ENCODE measurements around the gene CATSPERD.

The CATSPERD gene

DNA sequence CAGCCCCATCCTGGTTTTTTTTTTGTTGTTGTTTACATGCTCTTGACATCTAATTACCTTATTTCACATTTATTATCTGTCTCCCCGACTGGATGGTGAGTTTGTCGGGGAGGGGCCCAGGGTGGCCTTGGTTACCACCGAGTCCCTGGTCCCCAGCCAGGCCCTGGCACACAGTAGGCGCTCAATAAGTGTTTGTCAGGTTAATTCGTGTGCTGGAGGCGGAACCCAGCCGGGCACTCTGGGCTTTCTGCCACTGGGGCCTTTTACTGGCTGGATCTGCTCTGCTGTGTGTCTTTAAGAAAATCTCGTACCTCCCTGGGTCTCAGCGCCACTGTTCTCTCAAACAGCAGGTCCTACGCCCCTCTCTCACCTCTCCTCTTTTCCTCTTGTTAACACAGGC is 89.0 kb downstream of the CATSPERD start:
- DNase-seq: no peak
- Histone ChIP-seq H3K14ac (ENCODE audit: low read length) (no peak overlapping the region), H3K9me3 (ENCODE audit: insufficient read depth, low read depth, low read length) (no peaks in the 10 kb centered on the region), H3K27ac (ENCODE audit: low read depth, low read length) (no peak overlapping the region), H2BK5ac (ENCODE audit: low read depth, low read length, poor library complexity) (no peak overlapping the region), H3K4me1 (ENCODE audit: control insufficient read depth in 1 of 2, insufficient read depth in 2 of 2, low read length in 2 of 2) (peaks cover 0 to 2% of the 10 kb centered on the region in 2 experiments), H2BK12ac (ENCODE audit: low read length) (no peak overlapping the region), H3K18ac (ENCODE audit: low read length) (no peak overlapping the region), H4K8ac (ENCODE audit: low read depth, low read length) (no peak overlapping the region), H3K4me2 (ENCODE audit: low read length) (no peak overlapping the region), H2AFZ (ENCODE audit: insufficient read depth, low read length, poor library complexity) (no peak overlapping the region), H3K4me3 (ENCODE audit: low read depth, low read length) (no peak overlapping the region), H3K36me3 (ENCODE audit: control insufficient read depth in 1 of 2, insufficient read depth in 2 of 2, low read length in 2 of 2) (no peaks in the 10 kb centered on the region), H2AK5ac (ENCODE audit: low read length) (no peak overlapping the region), H3K9ac (ENCODE audit: low read length) (no peak overlapping the region), H3K27me3 (ENCODE audit: insufficient read depth, low read length) (peaks cover 5% of the 10 kb centered on the region), H4K91ac (ENCODE audit: low read depth, low read length) (peak overlapping the region; percentile 34), H3K79me1 (ENCODE audit: low read length) (no peaks in the 10 kb centered on the region), H3K79me2 (ENCODE audit: control insufficient read depth, insufficient read depth, low read length, poor library complexity) (no peaks in the 10 kb centered on the region), H3K4ac (ENCODE audit: low read depth, low read length) (no peak overlapping the region), H4K12ac (ENCODE audit: low read depth, low read length) (no peak overlapping the region), H3K23ac (ENCODE audit: low read length) (no peak overlapping the region), H2BK120ac (ENCODE audit: insufficient read depth, low read length, poor library complexity) (no peak overlapping the region)
- WGBS (ENCODE audit: extremely low coverage, insufficient coverage, insufficient read length): no CpG with 5 or more reads among the region's 10 CpGs

DNA sequence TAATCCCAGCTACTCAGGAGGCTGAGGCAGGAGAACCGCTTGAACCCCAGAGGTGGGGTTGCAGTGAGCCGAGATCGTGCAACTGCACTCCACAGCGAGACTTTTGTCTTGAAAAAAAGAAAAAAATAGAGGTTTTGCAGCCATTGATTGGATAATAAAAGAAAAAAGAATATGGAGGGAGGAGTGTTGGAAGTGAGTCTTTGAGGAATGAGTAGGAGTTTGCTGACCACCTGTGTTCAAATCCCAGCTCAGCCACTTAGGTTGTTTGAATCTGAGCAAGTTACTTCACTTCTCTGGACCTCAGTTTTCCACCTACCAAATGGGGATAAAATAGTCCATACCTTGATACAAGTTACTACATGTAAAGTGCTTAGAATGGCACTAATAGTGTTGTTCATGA is 90.7 kb downstream of the CATSPERD start:
- Histone ChIP-seq H3K9ac (ENCODE audit: low read length) (no peak overlapping the region), H2BK5ac (ENCODE audit: low read depth, low read length, poor library complexity) (no peak overlapping the region), H3K79me1 (ENCODE audit: low read length) (no peaks in the 10 kb centered on the region), H3K23ac (ENCODE audit: low read length) (no peak overlapping the region), H4K8ac (ENCODE audit: low read depth, low read length) (no peak overlapping the region), H3K4ac (ENCODE audit: low read depth, low read length) (no peak overlapping the region), H3K18ac (ENCODE audit: low read length) (no peak overlapping the region), H3K36me3 (ENCODE audit: control insufficient read depth in 1 of 2, insufficient read depth in 2 of 2, low read length in 2 of 2) (no peaks in the 10 kb centered on the region), H2AK5ac (ENCODE audit: low read length) (no peak overlapping the region), H3K14ac (ENCODE audit: low read length) (no peak overlapping the region), H3K4me3 (ENCODE audit: low read depth, low read length) (no peak overlapping the region), H3K79me2 (ENCODE audit: control insufficient read depth, insufficient read depth, low read length, poor library complexity) (no peaks in the 10 kb centered on the region), H4K91ac (ENCODE audit: low read depth, low read length) (no peak overlapping the region), H3K9me3 (ENCODE audit: insufficient read depth, low read depth, low read length) (no peaks in the 10 kb centered on the region), H3K27ac (ENCODE audit: low read depth, low read length) (no peak overlapping the region), H3K27me3 (ENCODE audit: insufficient read depth, low read length) (no peaks in the 10 kb centered on the region), H2BK12ac (ENCODE audit: low read length) (no peak overlapping the region), H3K4me2 (ENCODE audit: low read length) (no peak overlapping the region), H4K12ac (ENCODE audit: low read depth, low read length) (no peak overlapping the region), H2BK120ac (ENCODE audit: insufficient read depth, low read length, poor library complexity) (no peak overlapping the region), H3K4me1 (ENCODE audit: control insufficient read depth in 1 of 2, insufficient read depth in 2 of 2, low read length in 2 of 2) (no peaks in the 10 kb centered on the region), H2AFZ (ENCODE audit: insufficient read depth, low read length, poor library complexity) (no peak overlapping the region)
- DNase-seq: no peak
- no CpG with 5 or more reads among the region's 4 CpGs for WGBS (ENCODE audit: extremely low coverage, insufficient coverage, insufficient read length)

DNA sequence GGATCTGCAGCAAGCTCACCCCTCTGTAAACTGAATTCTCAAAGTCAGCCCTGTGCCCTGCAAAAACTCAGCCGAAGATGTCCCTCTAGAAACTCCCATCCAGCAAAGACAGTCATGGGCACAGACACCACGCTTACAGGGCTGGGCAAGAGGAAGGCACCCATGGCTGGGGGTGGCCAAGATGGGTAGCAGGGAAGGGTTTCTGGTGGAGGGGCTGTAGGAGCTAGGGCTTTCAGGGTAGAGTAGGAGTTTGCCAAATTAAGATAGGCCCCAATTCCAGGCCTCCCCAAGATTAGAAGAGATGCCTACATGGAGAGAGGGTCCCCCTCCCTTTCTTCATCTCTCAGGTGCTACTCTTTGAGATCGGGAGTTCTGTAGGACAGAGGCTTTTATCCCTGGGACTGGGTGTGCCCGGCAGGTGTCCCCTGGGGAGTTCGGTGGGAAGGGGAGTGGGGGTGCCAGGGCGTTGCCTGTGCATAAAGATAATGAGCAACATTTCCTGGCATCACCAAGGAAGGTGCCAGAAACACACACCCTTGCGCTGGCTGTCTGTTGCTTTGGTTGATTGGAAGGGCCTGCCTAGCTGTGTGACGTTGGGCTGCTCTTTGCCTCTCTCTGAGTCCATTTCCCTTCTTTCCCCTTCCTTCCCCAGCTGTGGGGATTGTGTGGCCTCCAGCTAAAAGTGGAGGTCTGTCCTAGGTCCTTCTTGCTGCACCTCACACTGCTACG is 93.8 kb downstream of the CATSPERD start:
- no peak overlapping the region for H3K23ac ChIP-seq (ENCODE audit: low read length)
- H3K4me3 ChIP-seq (ENCODE audit: low read depth, low read length): peak overlapping the region; percentile 54
- no peak overlapping the region for H2AK5ac ChIP-seq (ENCODE audit: low read length)
- H3K18ac ChIP-seq (ENCODE audit: low read length): no peak overlapping the region
- no peak overlapping the region for H3K14ac ChIP-seq (ENCODE audit: low read length)
- no peaks in the 10 kb centered on the region for H3K27me3 ChIP-seq (ENCODE audit: insufficient read depth, low read length)
- WGBS (ENCODE audit: extremely low coverage, insufficient coverage, insufficient read length): no CpG with 5 or more reads among the region's 9 CpGs
- no peaks in the 10 kb centered on the region for H3K36me3 ChIP-seq (ENCODE audit: control insufficient read depth in 1 of 2, insufficient read depth in 2 of 2, low read length in 2 of 2)
- no peak overlapping the region for H4K8ac ChIP-seq (ENCODE audit: low read depth, low read length)
- no peaks in the 10 kb centered on the region for H3K79me2 ChIP-seq (ENCODE audit: control insufficient read depth, insufficient read depth, low read length, poor library complexity)
- H3K79me1 ChIP-seq (ENCODE audit: low read length): no peaks in the 10 kb centered on the region
- no peak overlapping the region for H3K4me2 ChIP-seq (ENCODE audit: low read length)
- no peak overlapping the region for H2BK12ac ChIP-seq (ENCODE audit: low read length)
- no peaks in the 10 kb centered on the region for H3K9me3 ChIP-seq (ENCODE audit: insufficient read depth, low read depth, low read length)
- H3K4me1 ChIP-seq (ENCODE audit: control insufficient read depth in 1 of 2, insufficient read depth in 2 of 2, low read length in 2 of 2): no peaks in the 10 kb centered on the region
- H2AFZ ChIP-seq (ENCODE audit: insufficient read depth, low read length, poor library complexity): no peak overlapping the region
- H3K4ac ChIP-seq (ENCODE audit: low read depth, low read length): no peak overlapping the region
- H2BK5ac ChIP-seq (ENCODE audit: low read depth, low read length, poor library complexity): no peak overlapping the region
- no peak overlapping the region for H2BK120ac ChIP-seq (ENCODE audit: insufficient read depth, low read length, poor library complexity)
- no peak overlapping the region for H4K12ac ChIP-seq (ENCODE audit: low read depth, low read length)
- H3K9ac ChIP-seq (ENCODE audit: low read length): no peak overlapping the region
- DNase-seq: no peak
- H3K27ac ChIP-seq (ENCODE audit: low read depth, low read length): no peak overlapping the region
- no peak overlapping the region for H4K91ac ChIP-seq (ENCODE audit: low read depth, low read length)

DNA sequence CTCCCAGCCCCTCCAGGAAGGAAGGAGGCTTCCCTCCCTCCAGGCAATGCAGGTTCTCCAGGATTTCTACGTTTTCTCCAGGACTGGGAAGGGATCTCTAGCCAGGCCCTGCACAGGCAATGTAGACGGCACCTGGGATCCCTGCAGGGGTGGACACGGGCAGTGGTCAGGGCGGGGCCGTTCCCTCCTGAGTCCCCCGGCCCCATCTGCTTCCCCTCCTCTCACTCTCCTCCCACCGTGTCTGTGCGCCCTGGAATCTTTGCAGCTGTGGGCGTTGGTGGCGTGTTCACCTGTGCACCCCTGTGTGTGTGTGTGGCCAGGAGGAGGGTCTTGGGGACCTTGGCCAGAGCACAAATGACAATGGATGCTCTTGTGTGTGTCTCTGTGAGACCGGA is 94.4 kb downstream of the CATSPERD start:
- no peak overlapping the region for H3K4me2 ChIP-seq (ENCODE audit: low read length)
- H3K14ac ChIP-seq (ENCODE audit: low read length): no peak overlapping the region
- H2AFZ ChIP-seq (ENCODE audit: insufficient read depth, low read length, poor library complexity): no peak overlapping the region
- H3K9me3 ChIP-seq (ENCODE audit: insufficient read depth, low read depth, low read length): no peaks in the 10 kb centered on the region
- H3K4me1 ChIP-seq (ENCODE audit: control insufficient read depth in 1 of 2, insufficient read depth in 2 of 2, low read length in 2 of 2): no peaks in the 10 kb centered on the region
- no peak overlapping the region for H2BK5ac ChIP-seq (ENCODE audit: low read depth, low read length, poor library complexity)
- no peak overlapping the region for H4K8ac ChIP-seq (ENCODE audit: low read depth, low read length)
- no peak overlapping the region for H4K91ac ChIP-seq (ENCODE audit: low read depth, low read length)
- H3K27ac ChIP-seq (ENCODE audit: low read depth, low read length): no peak overlapping the region
- peak overlapping the region; percentile 54 for H3K4me3 ChIP-seq (ENCODE audit: low read depth, low read length)
- no peak overlapping the region for H2BK120ac ChIP-seq (ENCODE audit: insufficient read depth, low read length, poor library complexity)
- no CpG with 5 or more reads among the region's 11 CpGs for WGBS (ENCODE audit: extremely low coverage, insufficient coverage, insufficient read length)
- H3K27me3 ChIP-seq (ENCODE audit: insufficient read depth, low read length): no peaks in the 10 kb centered on the region
- H3K9ac ChIP-seq (ENCODE audit: low read length): no peak overlapping the region
- H2BK12ac ChIP-seq (ENCODE audit: low read length): no peak overlapping the region
- no peaks in the 10 kb centered on the region for H3K79me1 ChIP-seq (ENCODE audit: low read length)
- H3K79me2 ChIP-seq (ENCODE audit: control insufficient read depth, insufficient read depth, low read length, poor library complexity): no peaks in the 10 kb centered on the region
- no peak overlapping the region for H3K23ac ChIP-seq (ENCODE audit: low read length)
- no peak overlapping the region for H2AK5ac ChIP-seq (ENCODE audit: low read length)
- no peak overlapping the region for H4K12ac ChIP-seq (ENCODE audit: low read depth, low read length)
- H3K36me3 ChIP-seq (ENCODE audit: control insufficient read depth in 1 of 2, insufficient read depth in 2 of 2, low read length in 2 of 2): no peaks in the 10 kb centered on the region
- no peak for DNase-seq
- H3K4ac ChIP-seq (ENCODE audit: low read depth, low read length): no peak overlapping the region
- no peak overlapping the region for H3K18ac ChIP-seq (ENCODE audit: low read length)

Data from trophoblast cell (in vitro differentiated cells and primary cell).